ENCODE data around the gene EIF4E3. TPM values are rescaled to one million over a fixed set of nuclear protein-coding genes. Genes with fewer than 3 reads are reported as not detected.

Gene EIF4E3
- total RNA-seq, 4 donors from 2014 or later = 36.2 to 51.9 (median 39.4) TPM

DNA sequence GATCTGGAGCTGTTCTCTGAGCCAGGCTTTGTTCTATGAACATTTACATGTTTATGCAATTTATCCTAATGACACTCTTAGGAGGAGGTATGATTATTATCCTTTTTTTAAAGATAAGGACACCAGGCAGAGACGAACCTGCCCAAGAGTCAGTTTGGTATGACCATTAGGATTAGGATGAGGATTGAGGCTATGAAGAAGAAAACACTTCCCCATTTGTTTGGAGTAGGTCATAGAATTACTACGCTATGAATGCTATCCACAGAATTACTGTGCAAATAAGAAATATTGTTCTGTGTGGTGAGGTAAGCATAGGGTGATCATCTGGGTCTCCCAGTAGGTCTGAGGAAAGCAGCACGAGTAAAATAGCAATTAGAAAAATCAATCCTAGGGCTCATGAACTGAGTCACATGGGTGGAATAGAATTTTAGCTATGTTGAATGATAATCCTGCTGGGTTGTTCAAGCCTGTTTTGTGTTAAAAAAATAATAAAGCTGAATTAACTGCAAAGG lies 23.9 kb downstream of the EIF4E3 start:
- no peak for TF ChIP-seq POLR2A (IDR thresholded peaks at IDR 0.05; ENCODE audit: low read depth)
- Histone ChIP-seq H3K9me3 (no peaks in the 10 kb centered on the region), H3K4me3 (no peak overlapping the region), H3K36me3 (peaks cover 0 to 23% (median 10%) of the 10 kb centered on the region in 4 donors), H3K4me1 (peaks cover 0 to 16% (median 9%) of the 10 kb centered on the region in 4 donors), H3K27ac (replicated peaks in 1 of 4) (no peak overlapping the region), H3K27me3 (no peaks in the 10 kb centered on the region)
- intact Hi-C loops (cut with DNase I) = no loop called here
- peak; percentile 12 for DNase-seq (ENCODE audit: extremely low spot score)
- 90% methylated on average over 3 of the region's 3 CpGs for WGBS

DNA sequence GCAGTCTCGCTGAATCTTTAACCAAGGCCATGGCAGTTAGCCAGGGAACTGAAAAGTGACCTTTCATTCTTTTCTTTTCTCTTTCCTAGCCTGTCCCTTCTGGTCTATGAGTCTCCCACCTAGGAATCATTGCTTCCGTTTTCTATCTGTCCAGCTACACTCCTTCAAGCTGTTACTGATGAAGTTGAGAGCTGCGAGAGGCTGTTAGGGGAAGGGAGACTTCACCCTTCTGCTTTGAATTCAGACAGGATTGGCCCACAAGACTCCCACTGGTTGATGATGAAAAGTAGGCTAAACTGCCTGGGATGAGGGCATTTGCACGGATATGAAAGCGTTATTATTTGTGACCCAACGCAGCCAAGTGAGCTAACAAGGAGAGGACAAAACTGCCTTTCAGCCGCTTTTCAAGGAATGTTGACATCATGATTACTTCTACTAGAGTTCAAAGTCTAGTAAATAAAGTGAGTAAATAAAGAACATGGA lies 30.2 kb downstream of the EIF4E3 start:
- Histone ChIP-seq H3K36me3 (peaks cover 0 to 12% (median 10%) of the 10 kb centered on the region in 4 donors), H3K4me3 (peak overlapping the region in 1 of 4 donors; percentile 13), H3K27me3 (no peaks in the 10 kb centered on the region), H3K9me3 (no peaks in the 10 kb centered on the region), H3K4me1 (peaks cover 11 to 51% (median 38%) of the 10 kb centered on the region in 4 donors), H3K27ac (replicated peaks in 1 of 4) (peak overlapping the region; percentile 54 to 71 (median 66))
- WGBS = 70% methylated on average over 7 of the region's 7 CpGs
- TF ChIP-seq POLR2AphosphoS5 (IDR thresholded peaks at IDR 0.05) (no peak), EP300 (IDR thresholded peaks at IDR 0.05) (no peak), POLR2A (IDR thresholded peaks at IDR 0.05; ENCODE audit: low read depth) (no peak)
- TF ChIP-seq, protein P1, sequence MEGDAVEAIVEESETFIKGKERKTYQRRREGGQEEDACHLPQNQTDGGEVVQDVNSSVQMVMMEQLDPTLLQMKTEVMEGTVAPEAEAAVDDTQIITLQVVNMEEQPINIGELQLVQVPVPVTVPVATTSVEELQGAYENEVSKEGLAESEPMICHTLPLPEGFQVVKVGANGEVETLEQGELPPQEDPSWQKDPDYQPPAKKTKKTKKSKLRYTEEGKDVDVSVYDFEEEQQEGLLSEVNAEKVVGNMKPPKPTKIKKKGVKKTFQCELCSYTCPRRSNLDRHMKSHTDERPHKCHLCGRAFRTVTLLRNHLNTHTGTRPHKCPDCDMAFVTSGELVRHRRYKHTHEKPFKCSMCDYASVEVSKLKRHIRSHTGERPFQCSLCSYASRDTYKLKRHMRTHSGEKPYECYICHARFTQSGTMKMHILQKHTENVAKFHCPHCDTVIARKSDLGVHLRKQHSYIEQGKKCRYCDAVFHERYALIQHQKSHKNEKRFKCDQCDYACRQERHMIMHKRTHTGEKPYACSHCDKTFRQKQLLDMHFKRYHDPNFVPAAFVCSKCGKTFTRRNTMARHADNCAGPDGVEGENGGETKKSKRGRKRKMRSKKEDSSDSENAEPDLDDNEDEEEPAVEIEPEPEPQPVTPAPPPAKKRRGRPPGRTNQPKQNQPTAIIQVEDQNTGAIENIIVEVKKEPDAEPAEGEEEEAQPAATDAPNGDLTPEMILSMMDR (IDR thresholded peaks at IDR 0.05) = no peak
- DNase-seq (ENCODE audit: extremely low spot score) = no peak
- intact Hi-C loops (cut with DNase I) = no loop called here

DNA sequence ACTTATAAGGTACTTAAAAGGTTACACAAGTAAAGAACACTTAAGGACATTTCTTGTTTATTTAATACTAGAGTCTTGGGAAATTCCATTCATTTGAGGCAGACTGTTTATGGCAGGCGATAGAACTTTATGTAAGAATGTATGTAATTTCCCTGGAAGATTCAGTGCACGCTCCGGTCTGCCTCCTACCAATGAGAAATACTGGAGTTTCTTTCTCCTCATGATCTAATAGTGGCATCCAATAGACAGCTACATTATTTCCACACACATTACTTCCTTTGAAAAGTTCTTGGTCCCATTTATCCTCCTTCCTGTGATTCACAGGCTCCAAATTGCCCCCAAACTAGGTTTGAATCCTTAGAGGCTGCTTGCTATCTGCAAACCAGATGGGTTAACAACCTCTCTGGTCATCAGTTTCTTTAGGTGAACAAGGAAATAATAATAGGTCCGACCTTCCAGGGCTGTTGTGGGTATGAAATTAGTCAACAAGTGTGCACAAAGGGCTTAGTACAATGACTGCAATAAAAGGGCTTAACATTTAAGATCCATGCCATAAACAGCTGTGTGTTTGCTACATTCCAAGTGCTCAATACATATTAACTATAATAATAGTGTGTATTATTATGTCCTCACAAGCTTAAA lies 30.7 kb downstream of the EIF4E3 start:
- intact Hi-C loops (cut with DNase I) = no loop called here
- peak overlapping the region; percentile 54 to 71 (median 66) for H3K27ac ChIP-seq (replicated peaks in 1 of 4)
- H3K9me3 ChIP-seq = no peaks in the 10 kb centered on the region
- WGBS = 38% methylated on average over 4 of the region's 4 CpGs
- H3K36me3 ChIP-seq = peaks cover 0 to 12% (median 10%) of the 10 kb centered on the region in 4 donors
- TF ChIP-seq POLR2A (IDR thresholded peaks at IDR 0.05; ENCODE audit: low read depth) (no peak), EP300 (IDR thresholded peaks at IDR 0.05) (no peak), POLR2AphosphoS5 (IDR thresholded peaks at IDR 0.05) (peak in 1 of 2 donors; percentile 7)
- TF ChIP-seq, protein P1 (IDR thresholded peaks at IDR 0.05) = no peak
- peaks cover 13 to 57% (median 43%) of the 10 kb centered on the region in 4 donors for H3K4me1 ChIP-seq
- no peaks in the 10 kb centered on the region for H3K27me3 ChIP-seq
- H3K4me3 ChIP-seq = peak overlapping the region in 1 of 4 donors; percentile 13
- no peak for DNase-seq (ENCODE audit: extremely low spot score)

DNA sequence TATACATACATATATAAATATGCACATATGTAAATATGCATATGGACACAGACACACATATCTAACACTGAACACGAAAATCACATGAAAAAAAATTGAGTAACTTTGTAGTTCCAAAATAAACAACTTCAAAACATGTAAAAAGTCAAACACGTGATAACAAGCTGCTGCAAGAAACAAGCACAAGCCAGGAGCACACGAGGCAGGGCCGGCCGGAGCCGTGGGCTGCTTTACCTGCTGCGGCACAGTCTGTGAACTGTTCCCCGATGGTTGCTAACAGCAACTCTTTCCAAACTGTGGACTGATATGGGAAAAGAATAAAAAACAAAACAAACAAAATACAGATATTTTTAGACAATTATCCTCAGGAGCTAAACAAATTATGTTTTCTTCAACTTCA lies 31.6 kb downstream of the EIF4E3 start:
- peaks cover 0 to 11% (median 8%) of the 10 kb centered on the region in 4 donors for H3K36me3 ChIP-seq
- H3K27ac ChIP-seq (replicated peaks in 1 of 4) = peak overlapping the region; percentile 54 to 71 (median 66)
- 55% methylated on average over 8 of the region's 8 CpGs for WGBS
- no peak for DNase-seq (ENCODE audit: extremely low spot score)
- H3K27me3 ChIP-seq = no peaks in the 10 kb centered on the region
- no peak overlapping the region for H3K4me3 ChIP-seq
- intact Hi-C loops (cut with DNase I) = no loop called here
- no peak for TF ChIP-seq POLR2A (IDR thresholded peaks at IDR 0.05; ENCODE audit: low read depth)
- TF ChIP-seq, protein P1 (IDR thresholded peaks at IDR 0.05) = no peak
- TF ChIP-seq POLR2AphosphoS5 (IDR thresholded peaks at IDR 0.05) = peak in 1 of 2 donors; percentile 18
- TF ChIP-seq EP300 (IDR thresholded peaks at IDR 0.05) = no peak
- no peaks in the 10 kb centered on the region for H3K9me3 ChIP-seq
- H3K4me1 ChIP-seq = peaks cover 13 to 63% (median 49%) of the 10 kb centered on the region in 4 donors

DNA sequence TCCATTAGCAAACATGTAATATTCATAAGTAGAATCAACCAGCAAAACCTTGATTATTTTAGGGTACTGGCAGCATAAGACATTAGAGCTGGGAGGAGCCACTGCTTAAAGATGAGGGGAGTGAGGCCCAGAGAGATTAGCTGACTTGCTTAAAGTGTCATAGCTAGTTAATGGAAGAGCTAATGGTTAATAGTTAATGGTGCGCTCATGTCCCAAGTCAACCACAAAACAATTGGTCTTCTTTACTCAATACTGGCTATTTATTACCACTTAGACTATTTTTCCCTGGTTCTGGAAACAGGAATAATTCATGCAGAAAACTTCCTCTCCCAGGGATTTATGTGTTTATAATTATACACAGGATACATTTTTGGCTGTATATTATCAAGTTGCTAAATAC lies 33.1 kb downstream of the EIF4E3 start:
- H3K9me3 ChIP-seq = no peaks in the 10 kb centered on the region
- WGBS = 88% methylated on average over 1 of the region's 1 CpG
- H3K36me3 ChIP-seq = peaks cover 0 to 9% (median 2%) of the 10 kb centered on the region in 4 donors
- peaks cover 13 to 66% (median 50%) of the 10 kb centered on the region in 4 donors for H3K4me1 ChIP-seq
- intact Hi-C loops (cut with DNase I) = no loop called here
- no peak for DNase-seq (ENCODE audit: extremely low spot score)
- no peaks in the 10 kb centered on the region for H3K27me3 ChIP-seq
- TF ChIP-seq, protein P1 (IDR thresholded peaks at IDR 0.05) = no peak
- H3K27ac ChIP-seq (replicated peaks in 1 of 4) = peak overlapping the region in 1 of 4 donors; percentile 71
- H3K4me3 ChIP-seq = no peak overlapping the region

Measured in esophagus muscularis mucosa (tissue), 4 donors.